Upper lobe of left lung (tissue), 4 donors: ENCODE results near the gene PBX3.

ENCODE experiments used
- CTCF ChIP-seq, 6 experiments: fragments of 450-650 bp in 4 of 6; fragments of 200-600 bp in 2 of 6; sonication (generic) in 2 of 6; IDR thresholded peaks; one replicate each; pipeline ENCODE4 v1.5.1; 2016 to 2019; ENCODE audit warnings: antibody characterized with exemption in 6 of 6
- EP300 ChIP-seq, 4 donors: sonication (generic); formaldehyde crosslinking; IDR thresholded peaks; one replicate each; pipeline ENCODE4 v1.5.1; 2017; ENCODE audit warnings: antibody characterized with exemption in 4 of 4, control low read depth in 2 of 4
- POLR2A ChIP-seq, 4 donors: fragments of 450-650 bp; IDR thresholded peaks; one replicate each; pipeline ENCODE4 v1.5.1; 2016 to 2017; ENCODE audit warnings: antibody characterized with exemption in 4 of 4, mild to moderate bottlenecking in 2 of 4

- no peak for TF ChIP-seq CTCF (IDR thresholded peaks at IDR 0.05)
- no peak for TF ChIP-seq EP300 (IDR thresholded peaks at IDR 0.05)
- peak in 1 of 4 donors; percentile 9 for TF ChIP-seq POLR2A (IDR thresholded peaks at IDR 0.05)
These were observed at the start of gene PBX3 for GRCh38 chr9:125747053-125747764.
